Heart right ventricle (tissue), 16 donors: Measurements from ENCODE around the gene SLC26A6. TPM values are rescaled to one million over a fixed set of nuclear protein-coding genes. Genes with fewer than 3 reads are reported as not detected.

Experiments
- ATAC-seq, 8 donors: fragments of 200-7000 bp; cut with Tn5 transposase; one replicate each; pipeline ENCODE4 v1.9.1; 2020; ENCODE audit warnings: mild to moderate bottlenecking in 8 of 8, moderate library complexity in 8 of 8, moderate number of reproducible peaks in 1 of 8
- DNase-seq, 2 donors: peaks; one replicate each; pipeline ENCODE4 v3.0.0-alpha.2; 2020
- H3K27ac ChIP-seq, 10 donors: fragments of 200-600 bp; sonication (generic) in 2 of 10; one replicate each; pipeline versions ENCODE4 v1.5.0 to v1.8.0; 2020 to 2022; ENCODE audit warnings: mild to moderate bottlenecking in 3 of 10
- H3K27me3 ChIP-seq, 7 donors: fragments of 200-600 bp; one replicate each; pipeline ENCODE4 v1.8.0; 2021 to 2022; ENCODE audit warnings: mild to moderate bottlenecking in 2 of 7
- H3K36me3 ChIP-seq, 9 donors: fragments of 200-600 bp; sonication (generic) in 1 of 9; one replicate each; pipeline versions ENCODE4 v1.5.0 to v1.8.0; 2020 to 2022; ENCODE audit warnings: mild to moderate bottlenecking in 2 of 9
- H3K4me1 ChIP-seq, 9 donors: fragments of 200-600 bp; sonication (generic) in 1 of 9; one replicate each; pipeline versions ENCODE4 v1.5.0 to v1.8.0; 2020 to 2022; ENCODE audit warnings: mild to moderate bottlenecking in 4 of 9
- H3K4me3 ChIP-seq, 10 donors: fragments of 200-600 bp; sonication (generic) in 2 of 10; one replicate each; pipeline versions ENCODE4 v1.5.0 to v1.8.0; 2020 to 2022; ENCODE audit warnings: mild to moderate bottlenecking in 7 of 10, moderate library complexity in 2 of 10
- H3K9me3 ChIP-seq, 11 donors: fragments of 200-600 bp in 10 of 11; sonication (generic) in 2 of 11; one replicate each; pipeline versions ENCODE4 v1.5.0 to v1.8.0; 2013 to 2022; ENCODE audit warnings: mild to moderate bottlenecking in 2 of 11, control low read depth in 1 of 11, moderate library complexity in 1 of 11
- WGBS, 2 donors: extraction: QIAGEN DNeasy Blood & Tissue Kit; methylation state at CpG; one replicate each; pipeline ENCODE4 v1.1.7; 2013; ENCODE audit warnings: inconsistent platforms in 1 of 2; 5-methylcytosine and 5-hydroxymethylcytosine counted together
- intact Hi-C, 10 donors: fragments of 100-400 bp; cut with DNase I; formaldehyde crosslinking; loops; one replicate each; pipeline versions ENCODE4 v1.11.1 to v1.14.2; 2022
- polyA plus RNA-seq, 2 donors: library from polyadenylated mRNA; stranded (reverse); fragments of 200-250 nt; gene quantifications; one replicate each; pipeline ENCODE4 v1.2.3, GENCODE V29; 2013
- total RNA-seq, 10 donors: library from RNA; stranded (reverse); fragmentation: NEBNext Ultra II Directional in 3 of 10; extraction: Animal tissue kit (Norgen Biotek cat#: 25700) in 3 of 10; gene quantifications; one replicate each; pipeline versions ENCODE4 v1.2.1 to v1.2.4, GENCODE V29; 2021 to 2023
- TF ChIP-seq, protein P1 (sequence below), 9 donors: fragments of 200-600 bp; sonication (generic) in 2 of 9; IDR thresholded peaks; one replicate each; pipeline versions ENCODE4 v1.5.0 to v1.8.0; 2021 to 2022; ENCODE audit warnings: antibody characterized with exemption in 9 of 9, mild to moderate bottlenecking in 5 of 9, moderate library complexity in 1 of 9
- donor health status: Arrhythmogenic right ventricular cardiomyopathy.
- donor health status: ischemic (EF 13 %, LVEDD 7.1; RV severe dilation, severe dysfunction).
- donor health status: healthy with polysubstance abuse.
- donor health status: DM: no; HTN: yes; CAD: no.
- donor health status: DM: no; HTN: no; CAD: no.
- donor health status: ischemic (EF 25% LVEDD 6.9; RV normal size, moderate dysfunction).
- donor health status: ischemic (EF 25% LVEDD 5.7; RV mildly dilated, moderate dysfunction).
- donor health status: healthy.
- donor health status: DM: yes; HTN: yes; CAD: no.
- donor health status: Ischemic cardiomyopathy.
- donor health status: ischemic (EF 35%, LVEDD 5.7; RV mildly dilated, moderate dysfunction).
- donor health status: nonischemic (EF 11% LVEDD 7.7; RV severe dilation, severe dysfunction).
- donor health status: DM: yes; HTN: yes; CAD: no.
- donor health status: PGD.
- donor health status: ischemic (EF 29% LVEDD 5.4; RV normal size, mild dysfunction).
- donor health status: nonischemic (EF 23%, LVEDD 6.1; RV moderate dilation, normal function).

SLC26A6 gene
- total and polyA plus RNA-seq, 12 donors = 5.2 to 25.4 (median 10.3) TPM

DNA sequence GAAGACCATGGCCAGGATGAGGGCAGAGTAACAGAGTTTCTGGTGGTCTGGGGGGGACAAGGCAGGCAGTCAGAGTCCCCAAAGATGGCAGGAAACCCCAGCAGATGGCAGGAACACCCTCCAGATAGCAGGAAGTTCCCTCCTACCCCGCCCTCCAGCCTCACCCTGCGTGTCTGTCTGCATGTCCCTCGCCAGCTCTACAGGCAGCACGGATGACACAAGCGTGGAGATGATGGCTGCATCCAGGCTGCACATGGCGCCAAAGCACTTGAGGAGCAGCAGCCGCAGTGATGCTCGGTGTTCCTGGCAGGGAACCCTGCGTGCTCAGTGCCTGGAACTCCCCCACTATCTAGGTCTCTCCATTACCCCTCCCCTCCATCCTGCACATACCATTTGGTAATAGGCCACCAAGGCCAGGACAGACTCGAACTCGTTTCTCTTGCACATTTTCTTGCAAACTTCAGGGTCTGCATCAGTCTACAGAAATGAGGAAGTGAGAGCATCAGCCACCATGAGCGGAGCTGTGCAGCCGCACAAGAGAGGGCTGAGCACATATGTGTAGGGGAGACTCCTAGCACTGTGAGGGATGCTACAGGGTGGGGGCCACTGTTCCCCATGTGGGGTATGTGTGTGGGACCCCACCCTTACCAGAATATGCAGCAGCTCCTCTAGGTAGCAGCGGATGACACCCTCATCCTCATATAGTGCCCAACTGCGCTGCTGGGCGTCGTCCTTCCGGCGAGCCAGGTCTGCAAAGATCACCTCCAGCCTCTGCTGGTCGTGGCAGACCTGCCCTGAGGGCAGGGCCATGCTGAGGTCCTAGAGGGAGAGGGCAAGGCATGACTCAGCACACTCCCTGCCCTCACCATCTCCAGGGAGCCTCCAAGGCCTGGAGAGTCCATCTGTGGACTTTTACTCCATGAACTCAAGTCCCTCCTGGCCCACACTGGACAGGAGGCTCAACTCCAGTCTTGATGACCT, 44.4 kb upstream of the SLC26A6 start:
- Histone ChIP-seq H3K9me3 (no peaks in the 10 kb centered on the region), H3K27me3 (no peaks in the 10 kb centered on the region), H3K27ac (no peak overlapping the region), H3K4me1 (peaks cover 9 to 20% (median 16%) of the 10 kb centered on the region in 9 donors), H3K36me3 (peaks cover 0 to 81% (median 51%) of the 10 kb centered on the region in 9 donors), H3K4me3 (no peak overlapping the region)
- 91 to 92% methylated on average over 20 of the region's 20 CpGs for WGBS, 2 donors
- DNase-seq = no peak
- TF ChIP-seq, protein P1, sequence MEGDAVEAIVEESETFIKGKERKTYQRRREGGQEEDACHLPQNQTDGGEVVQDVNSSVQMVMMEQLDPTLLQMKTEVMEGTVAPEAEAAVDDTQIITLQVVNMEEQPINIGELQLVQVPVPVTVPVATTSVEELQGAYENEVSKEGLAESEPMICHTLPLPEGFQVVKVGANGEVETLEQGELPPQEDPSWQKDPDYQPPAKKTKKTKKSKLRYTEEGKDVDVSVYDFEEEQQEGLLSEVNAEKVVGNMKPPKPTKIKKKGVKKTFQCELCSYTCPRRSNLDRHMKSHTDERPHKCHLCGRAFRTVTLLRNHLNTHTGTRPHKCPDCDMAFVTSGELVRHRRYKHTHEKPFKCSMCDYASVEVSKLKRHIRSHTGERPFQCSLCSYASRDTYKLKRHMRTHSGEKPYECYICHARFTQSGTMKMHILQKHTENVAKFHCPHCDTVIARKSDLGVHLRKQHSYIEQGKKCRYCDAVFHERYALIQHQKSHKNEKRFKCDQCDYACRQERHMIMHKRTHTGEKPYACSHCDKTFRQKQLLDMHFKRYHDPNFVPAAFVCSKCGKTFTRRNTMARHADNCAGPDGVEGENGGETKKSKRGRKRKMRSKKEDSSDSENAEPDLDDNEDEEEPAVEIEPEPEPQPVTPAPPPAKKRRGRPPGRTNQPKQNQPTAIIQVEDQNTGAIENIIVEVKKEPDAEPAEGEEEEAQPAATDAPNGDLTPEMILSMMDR (IDR thresholded peaks at IDR 0.05) = no peak
- ATAC-seq = no peak
- intact Hi-C loops = loop anchor here in 1 of 10 donors (10.0 kb wide), 1 partner anchor 215 kb away; a partner anchor contains a TSS

DNA sequence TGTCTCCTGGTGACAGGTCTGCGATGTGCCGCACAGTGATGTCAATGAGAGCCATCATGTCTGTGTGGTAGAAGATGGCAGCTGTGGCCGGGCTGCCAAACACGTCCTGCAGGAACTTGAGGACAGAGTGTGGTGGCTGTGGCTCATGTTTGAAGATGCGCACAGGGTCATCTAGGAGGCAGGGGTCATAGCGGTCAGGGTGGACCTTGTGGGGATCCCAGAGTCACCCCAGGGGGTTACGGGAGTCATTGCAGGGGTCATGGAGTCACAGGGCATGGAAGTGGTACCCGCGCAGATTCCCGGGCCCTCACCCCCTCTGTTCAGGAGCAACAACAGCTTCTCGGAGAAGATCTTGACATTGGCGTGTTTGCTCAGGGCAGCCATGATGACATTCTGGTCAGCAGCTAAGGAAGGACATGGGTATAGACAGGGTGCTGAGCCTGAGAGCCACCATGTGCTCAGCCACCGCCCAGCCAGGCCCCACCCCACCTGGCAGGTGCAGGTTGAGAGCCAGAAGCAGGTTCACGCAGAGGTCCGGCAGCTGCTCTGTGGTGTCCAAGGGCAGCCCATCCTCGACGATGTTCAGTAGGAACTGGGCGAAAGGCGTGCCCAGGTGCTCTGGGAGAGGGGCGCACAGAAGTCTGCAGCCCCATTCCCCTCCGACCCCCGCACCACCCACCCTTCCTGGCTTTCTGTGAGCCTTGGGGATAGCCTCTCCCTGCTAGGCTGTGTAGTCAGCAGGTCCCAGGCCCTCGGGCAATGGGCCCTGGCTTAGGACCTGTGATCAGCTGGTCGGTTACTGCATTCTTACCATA, 43.5 kb upstream of the SLC26A6 start:
- Histone ChIP-seq H3K36me3 (peaks cover 0 to 90% (median 51%) of the 10 kb centered on the region in 9 donors), H3K4me1 (peaks cover 6 to 11% (median 9%) of the 10 kb centered on the region in 9 donors), H3K27me3 (no peaks in the 10 kb centered on the region), H3K4me3 (no peak overlapping the region), H3K27ac (no peak overlapping the region), H3K9me3 (no peaks in the 10 kb centered on the region)
- TF ChIP-seq, protein P1 (IDR thresholded peaks at IDR 0.05) = no peak
- 95% methylated on average over 24 of the region's 24 CpGs for WGBS, 2 donors
- DNase-seq = no peak
- no peak for ATAC-seq
- intact Hi-C loops = no loop called here

DNA sequence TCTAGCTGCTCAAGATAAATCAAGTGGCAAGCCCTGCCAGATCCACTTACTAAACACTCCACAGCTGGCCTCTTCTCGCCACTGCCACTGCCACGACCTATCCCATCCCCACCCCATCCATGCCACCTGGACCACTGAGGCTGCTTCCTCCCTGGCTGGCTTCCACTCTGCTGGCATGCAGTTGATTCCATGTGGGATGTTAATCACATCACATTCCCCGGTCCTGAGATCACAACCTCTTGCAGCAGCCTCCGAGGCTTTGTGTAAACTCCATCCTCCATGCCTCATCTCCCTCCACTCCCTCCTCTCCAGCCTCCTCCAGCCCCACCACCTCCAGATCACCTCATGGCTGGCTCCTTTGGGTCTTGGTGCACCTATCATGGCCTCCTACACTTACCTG, 42.8 kb upstream of the SLC26A6 start:
- intact Hi-C loops = no loop called here
- 54 to 60% methylated on average over 4 of the region's 4 CpGs for WGBS, 2 donors
- Histone ChIP-seq H3K4me3 (no peak overlapping the region), H3K9me3 (no peaks in the 10 kb centered on the region), H3K36me3 (peaks cover 0 to 98% (median 51%) of the 10 kb centered on the region in 9 donors), H3K27ac (no peak overlapping the region), H3K4me1 (peaks cover 0 to 4% (median 2%) of the 10 kb centered on the region in 9 donors), H3K27me3 (no peaks in the 10 kb centered on the region)
- TF ChIP-seq, protein P1 (IDR thresholded peaks at IDR 0.05) = no peak
- DNase-seq = no peak
- no peak for ATAC-seq

DNA sequence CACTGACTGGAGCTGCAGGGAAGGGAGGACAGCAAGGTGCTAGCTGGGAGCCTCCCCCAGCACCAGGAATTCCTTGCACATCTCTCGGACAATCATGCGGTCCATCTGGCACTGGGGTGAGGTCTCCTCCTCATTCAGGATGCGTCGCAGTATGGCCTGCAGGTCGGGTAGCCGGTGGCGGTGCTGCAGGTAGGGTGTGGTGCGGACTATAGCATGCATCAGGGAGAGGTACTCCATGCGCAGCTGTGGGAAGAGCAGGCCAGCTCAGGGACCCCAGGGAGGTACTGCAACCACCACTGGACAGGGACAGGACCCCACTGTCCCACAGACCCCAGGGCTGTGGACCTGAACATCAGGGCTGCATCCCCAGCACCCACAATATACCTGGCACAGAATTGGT, 39.2 kb upstream of the SLC26A6 start:
- no peak for DNase-seq
- ATAC-seq = peak in 1 of 8 donors; percentile 11
- Histone ChIP-seq H3K4me1 (no peaks in the 10 kb centered on the region), H3K4me3 (no peak overlapping the region), H3K27ac (no peak overlapping the region), H3K9me3 (no peaks in the 10 kb centered on the region), H3K36me3 (peaks cover 0 to 89% (median 32%) of the 10 kb centered on the region in 9 donors), H3K27me3 (no peaks in the 10 kb centered on the region)
- WGBS, 2 donors = 88 to 89% methylated on average over 9 of the region's 9 CpGs
- intact Hi-C loops = no loop called here
- TF ChIP-seq, protein P1 (IDR thresholded peaks at IDR 0.05) = no peak
